ENCODE data around the gene DNMT1.

Gene DNMT1

DNA sequence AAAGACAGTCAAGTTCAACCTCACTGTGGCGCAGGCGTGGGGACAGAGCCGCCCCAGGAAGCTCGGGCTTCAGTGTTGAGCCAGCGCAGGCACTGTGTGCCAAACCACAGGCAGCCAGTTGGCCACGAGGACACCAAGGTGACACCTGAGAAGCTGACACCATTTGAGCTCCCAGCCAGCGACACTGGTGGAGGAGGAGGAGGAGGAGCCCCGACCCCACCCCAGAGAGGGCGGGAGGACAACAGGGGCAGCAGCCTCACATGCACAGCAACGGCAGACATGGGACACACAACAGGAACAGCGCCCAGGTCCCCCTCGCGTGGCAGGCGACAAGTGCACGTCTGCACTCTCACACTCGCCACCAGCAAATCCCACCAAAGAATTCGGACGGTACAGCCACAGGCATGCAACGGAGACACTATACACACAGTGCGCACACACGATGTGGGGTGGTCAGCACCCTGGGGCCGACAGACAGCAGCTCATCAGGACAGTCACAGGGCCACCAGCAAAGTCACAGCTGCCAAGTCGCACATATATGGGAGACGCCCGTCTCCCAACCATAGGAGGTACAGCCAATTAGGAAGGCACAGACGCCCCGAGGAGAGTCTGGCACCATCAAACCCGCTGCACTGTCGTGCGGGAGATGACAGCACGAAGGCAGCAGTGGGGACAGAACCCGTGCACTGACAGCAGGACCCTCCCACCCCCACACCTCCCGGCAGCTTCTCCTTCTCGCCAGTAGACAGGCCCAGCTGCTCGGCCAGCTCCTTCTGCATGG, 78.5 kb downstream of the DNMT1 start:
- no peak overlapping the region for H3K4me3 ChIP-seq (ENCODE audit: low read length)
- peaks cover 4% of the 10 kb centered on the region for H3K4me1 ChIP-seq (ENCODE audit: insufficient read depth, low read length)
- H3K27ac ChIP-seq (ENCODE audit: low read length), result no peak overlapping the region
- H3K27me3 ChIP-seq (ENCODE audit: insufficient read depth, low read length), result no peaks in the 10 kb centered on the region
- no peak overlapping the region for H3K9ac ChIP-seq (ENCODE audit: low read depth, low read length)
- peaks cover 50% of the 10 kb centered on the region for H3K36me3 ChIP-seq (ENCODE audit: insufficient read depth, low read depth, low read length)
- H3K9me3 ChIP-seq (ENCODE audit: insufficient read depth, low read depth, low read length), result no peaks in the 10 kb centered on the region

DNA sequence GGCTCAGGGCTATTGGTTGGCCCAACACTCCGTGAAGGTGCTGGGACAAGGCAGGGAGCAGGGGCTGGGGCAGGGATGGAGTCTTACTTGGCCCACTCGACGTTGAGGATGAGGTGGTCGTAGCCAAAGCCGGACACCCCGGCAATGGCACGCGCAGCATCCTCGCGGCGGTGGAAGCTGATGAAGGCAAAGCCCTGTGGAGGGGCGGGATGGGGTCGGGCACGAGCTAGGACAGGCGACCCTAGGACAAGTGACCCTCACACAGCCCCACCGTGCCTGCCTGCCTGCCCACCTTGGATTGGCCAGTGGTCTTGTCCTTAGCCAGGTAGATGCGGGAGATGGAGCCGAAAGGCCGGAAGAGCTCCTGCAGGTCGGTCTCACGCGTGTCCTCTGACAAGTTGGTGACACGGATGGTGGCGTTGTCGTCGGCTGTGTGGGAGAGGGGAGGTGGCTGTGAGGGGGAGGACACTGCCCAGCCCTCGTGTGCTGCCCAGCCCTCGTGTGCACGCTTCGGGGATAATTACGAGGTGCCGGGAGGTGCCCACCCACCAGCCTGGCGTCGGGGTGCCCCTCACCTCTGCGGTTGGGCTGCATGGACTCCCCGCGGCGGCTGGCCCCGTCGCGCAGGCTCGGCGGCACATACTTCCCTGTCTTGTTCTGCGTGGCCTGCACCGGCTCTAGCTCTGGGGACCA, 79.2 kb downstream of the DNMT1 start:
- no peak overlapping the region for H3K9ac ChIP-seq (ENCODE audit: low read depth, low read length)
- peaks cover 57% of the 10 kb centered on the region for H3K36me3 ChIP-seq (ENCODE audit: insufficient read depth, low read depth, low read length)
- H3K27ac ChIP-seq (ENCODE audit: low read length), result no peak overlapping the region
- H3K27me3 ChIP-seq (ENCODE audit: insufficient read depth, low read length), result no peaks in the 10 kb centered on the region
- no peaks in the 10 kb centered on the region for H3K9me3 ChIP-seq (ENCODE audit: insufficient read depth, low read depth, low read length)
- no peak overlapping the region for H3K4me3 ChIP-seq (ENCODE audit: low read length)
- H3K4me1 ChIP-seq (ENCODE audit: insufficient read depth, low read length), result peaks cover 4% of the 10 kb centered on the region

DNA sequence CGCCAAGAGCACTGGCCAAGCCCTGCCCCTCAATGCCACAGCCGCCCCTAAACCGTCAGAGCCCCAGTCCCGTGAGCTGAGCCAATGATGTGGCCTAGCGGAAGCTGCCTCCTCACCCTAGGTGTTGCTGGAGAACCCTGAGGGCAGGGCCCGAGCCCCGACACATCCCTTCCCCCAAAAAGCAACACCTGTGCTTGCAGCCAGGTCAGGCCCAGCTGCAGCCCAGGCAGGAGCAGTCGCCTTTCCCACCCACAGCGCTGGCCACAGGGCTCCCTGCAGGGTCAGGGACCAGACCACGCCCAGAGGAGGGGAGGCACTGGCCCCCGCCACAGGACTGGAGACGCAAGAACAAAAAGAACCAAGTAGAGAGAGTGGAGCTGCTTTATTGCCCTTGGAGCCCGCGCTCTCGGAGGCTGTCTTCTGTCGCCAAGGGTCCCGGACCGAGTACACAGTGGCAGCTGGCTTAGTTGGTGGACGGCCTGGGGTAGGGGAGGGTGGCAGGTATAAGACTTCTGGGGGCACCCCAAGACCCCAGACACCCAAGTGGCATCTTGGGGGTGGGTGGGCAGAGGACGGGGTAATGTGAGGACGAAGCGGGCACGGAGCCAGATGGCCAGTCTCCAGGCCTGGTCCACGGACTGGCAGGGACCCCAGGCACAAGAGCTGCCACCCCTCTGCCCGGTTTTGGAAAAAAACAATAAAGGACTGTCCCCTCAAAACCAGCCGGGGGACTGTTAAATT, 79.9 kb downstream of the DNMT1 start:
- Histone ChIP-seq H3K9me3 (ENCODE audit: insufficient read depth, low read depth, low read length) (no peaks in the 10 kb centered on the region), H3K9ac (ENCODE audit: low read depth, low read length) (no peak overlapping the region), H3K27me3 (ENCODE audit: insufficient read depth, low read length) (no peaks in the 10 kb centered on the region), H3K4me1 (ENCODE audit: insufficient read depth, low read length) (peaks cover 4% of the 10 kb centered on the region), H3K27ac (ENCODE audit: low read length) (no peak overlapping the region), H3K4me3 (ENCODE audit: low read length) (no peak overlapping the region), H3K36me3 (ENCODE audit: insufficient read depth, low read depth, low read length) (peaks cover 64% of the 10 kb centered on the region)

DNA sequence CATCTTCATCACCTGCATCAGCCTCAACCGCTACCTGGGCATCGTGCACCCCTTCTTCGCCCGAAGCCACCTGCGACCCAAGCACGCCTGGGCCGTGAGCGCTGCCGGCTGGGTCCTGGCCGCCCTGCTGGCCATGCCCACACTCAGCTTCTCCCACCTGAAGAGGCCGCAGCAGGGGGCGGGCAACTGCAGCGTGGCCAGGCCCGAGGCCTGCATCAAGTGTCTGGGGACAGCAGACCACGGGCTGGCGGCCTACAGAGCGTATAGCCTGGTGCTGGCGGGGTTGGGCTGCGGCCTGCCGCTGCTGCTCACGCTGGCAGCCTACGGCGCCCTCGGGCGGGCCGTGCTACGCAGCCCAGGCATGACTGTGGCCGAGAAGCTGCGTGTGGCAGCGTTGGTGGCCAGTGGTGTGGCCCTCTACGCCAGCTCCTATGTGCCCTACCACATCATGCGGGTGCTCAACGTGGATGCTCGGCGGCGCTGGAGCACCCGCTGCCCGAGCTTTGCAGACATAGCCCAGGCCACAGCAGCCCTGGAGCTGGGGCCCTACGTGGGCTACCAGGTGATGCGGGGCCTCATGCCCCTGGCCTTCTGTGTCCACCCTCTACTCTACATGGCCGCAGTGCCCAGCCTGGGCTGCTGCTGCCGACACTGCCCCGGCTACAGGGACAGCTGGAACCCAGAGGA, 80.6 kb downstream of the DNMT1 start:
- peaks cover 71% of the 10 kb centered on the region for H3K36me3 ChIP-seq (ENCODE audit: insufficient read depth, low read depth, low read length)
- H3K4me1 ChIP-seq (ENCODE audit: insufficient read depth, low read length), result peaks cover 4% of the 10 kb centered on the region
- H3K9me3 ChIP-seq (ENCODE audit: insufficient read depth, low read depth, low read length), result no peaks in the 10 kb centered on the region
- no peak overlapping the region for H3K9ac ChIP-seq (ENCODE audit: low read depth, low read length)
- H3K27ac ChIP-seq (ENCODE audit: low read length), result no peak overlapping the region
- no peaks in the 10 kb centered on the region for H3K27me3 ChIP-seq (ENCODE audit: insufficient read depth, low read length)
- H3K4me3 ChIP-seq (ENCODE audit: low read length), result no peak overlapping the region

DNA sequence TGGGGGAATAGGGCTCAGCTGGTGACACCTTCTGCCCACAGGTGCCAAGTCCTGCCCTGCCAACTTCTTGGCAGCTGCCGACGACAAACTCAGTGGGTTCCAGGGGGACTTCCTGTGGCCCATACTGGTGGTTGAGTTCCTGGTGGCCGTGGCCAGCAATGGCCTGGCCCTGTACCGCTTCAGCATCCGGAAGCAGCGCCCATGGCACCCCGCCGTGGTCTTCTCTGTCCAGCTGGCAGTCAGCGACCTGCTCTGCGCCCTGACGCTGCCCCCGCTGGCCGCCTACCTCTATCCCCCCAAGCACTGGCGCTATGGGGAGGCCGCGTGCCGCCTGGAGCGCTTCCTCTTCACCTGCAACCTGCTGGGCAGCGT, 81.2 kb downstream of the DNMT1 start:
- Histone ChIP-seq H3K4me3 (ENCODE audit: low read length) (no peak overlapping the region), H3K9ac (ENCODE audit: low read depth, low read length) (no peak overlapping the region), H3K4me1 (ENCODE audit: insufficient read depth, low read length) (no peaks in the 10 kb centered on the region), H3K9me3 (ENCODE audit: insufficient read depth, low read depth, low read length) (no peaks in the 10 kb centered on the region), H3K27me3 (ENCODE audit: insufficient read depth, low read length) (no peaks in the 10 kb centered on the region), H3K36me3 (ENCODE audit: insufficient read depth, low read depth, low read length) (peaks cover 76% of the 10 kb centered on the region), H3K27ac (ENCODE audit: low read length) (no peak overlapping the region)

DNA sequence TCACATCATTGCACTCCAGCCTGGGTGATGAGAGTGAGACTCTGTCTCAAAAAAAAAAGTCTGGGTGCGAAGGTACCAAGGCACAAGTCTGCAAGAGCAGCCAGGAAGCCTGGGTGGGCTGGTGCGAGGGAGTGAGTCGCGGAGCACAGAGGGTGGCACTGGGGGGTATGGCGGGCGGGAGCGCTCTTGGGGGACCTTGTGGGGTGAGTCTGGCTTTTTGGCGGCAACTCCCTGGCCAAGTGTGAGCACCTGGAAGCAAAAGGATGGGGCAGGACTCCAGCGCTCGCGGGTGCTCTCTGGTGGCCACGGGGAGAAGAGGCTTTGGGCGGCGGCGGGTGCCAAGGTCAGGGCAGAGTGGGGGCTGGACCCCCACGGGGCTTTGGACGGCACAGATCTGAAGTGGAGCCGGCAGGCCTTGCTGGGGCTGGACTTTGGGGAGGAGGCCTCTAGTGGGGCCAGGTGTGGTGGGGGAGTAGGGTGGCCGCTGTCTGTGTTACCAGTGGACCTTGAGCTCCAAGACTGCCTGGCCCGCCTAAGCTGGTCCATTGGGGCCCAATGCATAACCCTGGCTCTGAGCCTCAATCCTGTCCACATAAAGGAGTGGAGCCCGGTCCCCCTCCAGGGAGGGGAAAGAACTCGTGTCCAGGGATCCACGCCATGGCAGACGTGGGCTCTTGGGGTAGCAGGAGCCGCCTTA, 81.7 kb downstream of the DNMT1 start:
- Histone ChIP-seq H3K27me3 (ENCODE audit: insufficient read depth, low read length) (no peaks in the 10 kb centered on the region), H3K27ac (ENCODE audit: low read length) (no peak overlapping the region), H3K9ac (ENCODE audit: low read depth, low read length) (no peak overlapping the region), H3K9me3 (ENCODE audit: insufficient read depth, low read depth, low read length) (no peaks in the 10 kb centered on the region), H3K4me1 (ENCODE audit: insufficient read depth, low read length) (no peaks in the 10 kb centered on the region), H3K4me3 (ENCODE audit: low read length) (no peak overlapping the region), H3K36me3 (ENCODE audit: insufficient read depth, low read depth, low read length) (peaks cover 76% of the 10 kb centered on the region)

DNA sequence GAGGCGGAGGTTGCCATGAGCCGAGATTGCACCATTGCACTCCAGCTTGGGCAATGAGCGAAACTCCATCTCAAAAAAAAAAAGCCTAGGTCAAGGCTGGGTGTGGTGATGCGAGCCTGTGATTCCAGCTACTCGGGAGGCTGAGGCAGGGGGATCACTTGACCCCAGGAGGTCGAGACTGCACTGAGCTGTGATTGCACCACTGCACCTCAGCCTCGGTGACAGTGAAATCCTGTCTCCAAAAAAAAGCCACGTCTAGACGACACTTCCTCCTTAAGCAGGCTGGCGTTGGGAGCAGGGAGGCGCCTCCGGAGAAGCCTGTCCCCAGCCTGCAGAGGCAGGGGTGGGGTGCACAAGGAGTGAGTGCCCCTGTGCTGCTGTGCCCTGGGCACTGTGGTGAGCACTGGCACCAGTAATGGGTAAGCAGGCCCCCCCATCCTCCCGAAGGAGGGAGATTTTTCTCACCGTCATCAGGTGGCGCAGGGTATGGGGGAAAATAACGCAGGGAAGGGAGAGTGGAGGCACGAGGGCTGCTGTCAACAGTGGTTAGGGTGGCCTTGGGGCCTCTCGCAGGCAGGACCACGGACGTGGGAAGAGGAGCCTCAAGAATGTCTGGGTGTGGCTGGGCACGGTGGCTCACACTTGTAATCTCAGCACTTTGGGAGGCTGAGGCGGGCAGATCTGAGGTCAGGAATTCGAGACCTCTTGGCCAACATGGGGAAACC, 82.6 kb downstream of the DNMT1 start:
- Histone ChIP-seq H3K9me3 (ENCODE audit: insufficient read depth, low read depth, low read length) (no peaks in the 10 kb centered on the region), H3K36me3 (ENCODE audit: insufficient read depth, low read depth, low read length) (peaks cover 76% of the 10 kb centered on the region), H3K27me3 (ENCODE audit: insufficient read depth, low read length) (no peaks in the 10 kb centered on the region), H3K4me1 (ENCODE audit: insufficient read depth, low read length) (no peaks in the 10 kb centered on the region; the same call in 1 of the 2 replicates), H3K4me3 (ENCODE audit: low read length) (no peak overlapping the region), H3K9ac (ENCODE audit: low read depth, low read length) (no peak overlapping the region), H3K27ac (ENCODE audit: low read length) (no peak overlapping the region)

DNA sequence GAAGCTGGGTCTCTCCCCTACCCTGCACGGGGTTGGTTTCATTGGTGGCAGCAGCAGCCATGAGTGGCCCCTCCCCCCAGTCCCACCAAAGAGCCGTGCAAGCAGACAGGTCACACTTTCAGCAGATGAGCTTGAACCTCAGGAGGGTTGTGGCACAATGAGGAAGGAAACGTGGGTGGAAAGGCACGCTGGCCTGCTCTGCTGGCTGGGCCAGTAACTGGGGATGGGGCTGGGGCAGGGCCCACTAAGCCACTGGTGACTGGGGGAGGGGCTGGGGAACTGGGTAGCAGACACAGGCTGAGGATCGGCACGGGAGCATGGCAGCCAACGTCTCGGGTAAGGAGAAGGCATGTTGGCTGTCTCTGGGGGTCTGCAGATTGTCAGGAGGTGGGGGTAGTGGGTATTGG, 83.3 kb downstream of the DNMT1 start, which contains the start of gene P2RY11:
Gene P2RY11, plus strand, starts transcription at position 289 of the 407 bp plus-strand sequence. Its CDS starts 29 bp downstream, at position 318.
- Histone ChIP-seq H3K36me3 (ENCODE audit: insufficient read depth, low read depth, low read length) (peaks cover 70% of the 10 kb centered on the region), H3K27me3 (ENCODE audit: insufficient read depth, low read length) (no peaks in the 10 kb centered on the region), H3K9me3 (ENCODE audit: insufficient read depth, low read depth, low read length) (no peaks in the 10 kb centered on the region), H3K4me1 (ENCODE audit: insufficient read depth, low read length) (no peaks in the 10 kb centered on the region; the same call in 1 of the 2 replicates), H3K9ac (ENCODE audit: low read depth, low read length) (no peak within 1 kb of the TSS), H3K4me3 (ENCODE audit: low read length) (no peak within 1 kb of the TSS), H3K27ac (ENCODE audit: low read length) (no peak within 1 kb of the TSS)

DNA sequence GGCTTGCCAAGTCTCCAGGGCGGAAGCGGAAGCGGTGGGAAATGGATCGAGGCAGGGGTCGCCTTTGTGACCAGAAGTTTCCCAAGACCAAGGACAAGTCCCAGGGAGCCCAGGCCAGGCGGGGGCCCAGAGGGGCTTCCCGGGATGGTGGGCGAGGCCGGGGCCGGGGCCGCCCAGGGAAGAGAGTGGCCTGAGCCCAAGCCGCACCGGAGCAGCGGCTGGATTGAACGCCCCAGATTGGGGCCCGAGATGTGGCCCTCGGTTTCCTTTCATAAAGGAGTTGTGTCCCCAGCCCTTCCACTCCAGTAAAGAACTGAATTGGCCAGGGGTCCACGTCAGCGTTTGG, 83.8 kb downstream of the DNMT1 start:
- H3K4me3 ChIP-seq (ENCODE audit: low read length), result no peak overlapping the region
- no peaks in the 10 kb centered on the region for H3K27me3 ChIP-seq (ENCODE audit: insufficient read depth, low read length)
- no peak overlapping the region for H3K9ac ChIP-seq (ENCODE audit: low read depth, low read length)
- no peaks in the 10 kb centered on the region; the same call in 1 of the 2 replicates for H3K4me1 ChIP-seq (ENCODE audit: insufficient read depth, low read length)
- peaks cover 65% of the 10 kb centered on the region for H3K36me3 ChIP-seq (ENCODE audit: insufficient read depth, low read depth, low read length)
- H3K9me3 ChIP-seq (ENCODE audit: insufficient read depth, low read depth, low read length), result no peaks in the 10 kb centered on the region
- H3K27ac ChIP-seq (ENCODE audit: low read length), result no peak overlapping the region

DNA sequence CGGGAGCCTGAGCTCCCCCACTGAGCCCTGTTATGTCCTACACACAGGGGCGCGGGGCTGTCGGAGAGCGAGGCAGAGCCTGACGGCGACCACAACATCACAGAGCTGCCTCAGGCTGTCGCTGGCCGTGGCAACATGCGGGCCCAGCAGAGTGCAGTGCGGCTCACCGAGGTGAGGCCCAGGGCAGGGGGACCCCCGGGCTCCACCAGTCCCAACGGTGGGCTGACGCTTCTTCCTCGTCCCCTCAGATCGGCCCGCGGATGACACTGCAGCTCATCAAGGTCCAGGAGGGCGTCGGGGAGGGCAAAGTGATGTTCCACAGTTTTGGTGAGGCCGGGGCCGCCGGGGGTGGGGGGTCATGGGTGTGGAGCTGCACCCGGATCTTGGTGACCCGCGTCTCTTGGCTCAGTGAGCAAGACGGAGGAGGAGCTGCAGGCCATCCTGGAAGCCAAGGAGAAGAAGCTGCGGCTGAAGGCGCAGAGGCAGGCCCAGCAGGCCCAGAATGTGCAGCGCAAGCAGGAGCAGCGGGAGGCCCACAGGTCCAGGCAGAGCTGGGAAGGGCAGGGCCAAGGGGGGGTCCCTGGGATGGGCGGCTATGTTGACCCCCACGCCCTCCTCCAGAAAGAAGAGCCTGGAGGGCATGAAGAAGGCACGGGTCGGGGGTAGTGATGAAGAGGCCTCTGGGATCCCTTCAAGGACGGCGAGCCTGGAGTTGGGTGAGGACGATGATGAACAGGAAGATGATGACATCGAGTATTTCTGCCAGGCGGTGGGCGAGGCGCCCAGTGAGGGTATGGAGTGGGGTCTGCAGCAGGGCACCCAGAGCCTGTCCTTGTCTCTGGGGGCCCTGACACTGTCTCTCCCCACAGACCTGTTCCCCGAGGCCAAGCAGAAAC, 84.4 kb downstream of the DNMT1 start:
- Histone ChIP-seq H3K36me3 (ENCODE audit: insufficient read depth, low read depth, low read length) (peaks cover 59% of the 10 kb centered on the region), H3K9ac (ENCODE audit: low read depth, low read length) (no peak overlapping the region), H3K4me3 (ENCODE audit: low read length) (no peak overlapping the region), H3K27me3 (ENCODE audit: insufficient read depth, low read length) (no peaks in the 10 kb centered on the region), H3K4me1 (ENCODE audit: insufficient read depth, low read length) (no peaks in the 10 kb centered on the region; the same call in 1 of the 2 replicates), H3K27ac (ENCODE audit: low read length) (no peak overlapping the region), H3K9me3 (ENCODE audit: insufficient read depth, low read depth, low read length) (no peaks in the 10 kb centered on the region)

All from iPS-20b (cell line).